GM12865 (cell line): ENCODE measurements around the gene ABHD6.
A peak's percentile ranks its signal among the peaks of the same experiment; 100 is the strongest.

Source experiments
- DNase-seq: peaks from one replicate; pipeline ENCODE4 v3.0.0; 2010; ENCODE audit warnings: low read depth
- H3K4me3 ChIP-seq: 2 replicates; pipeline ENCODE4 v1.5.1; 2011; ENCODE audit warnings: mild to moderate bottlenecking, low read depth, low read length, control low read depth
- CTCF ChIP-seq: IDR thresholded peaks from 2 replicates; pipeline ENCODE4 v1.5.1; 2011; ENCODE audit warnings: low read length, control low read depth, low read depth, inconsistent platforms; ENCODE audit not compliant: insufficient read depth; ENCODE audit errors: missing control alignments

ABHD6 gene

GRCh38 chr3:58207954-58208353 is 29.6 kb upstream of the ABHD6 start:
- DNase-seq = peak; percentile 53
- H3K4me3 ChIP-seq = no peak overlapping the region
- no peak for TF ChIP-seq CTCF

- no peak for DNase-seq
- TF ChIP-seq CTCF = no peak
- H3K4me3 ChIP-seq = no peak overlapping the region
Observed at GRCh38 chr3:58209933-58210332, 27.7 kb upstream of the ABHD6 start.

GRCh38 chr3:58210761-58211460 is 26.7 kb upstream of the ABHD6 start, which contains the start of gene DNASE1L3:
Gene DNASE1L3 (minus strand): TSS chr3:58210972. CDS start chr3:58210906, 66 bp downstream.
- TF ChIP-seq CTCF = no peak
- DNase-seq = no peak
- H3K4me3 ChIP-seq = no peak within 1 kb of the TSS

- TF ChIP-seq CTCF = peak; percentile 27
- H3K4me3 ChIP-seq = peak overlapping the region; percentile 41
- peak; percentile 90 for DNase-seq
Observed at GRCh38 chr3:58214484-58215316, 22.9 kb upstream of the ABHD6 start.

GRCh38 chr3:58215317-58216025 is 22.1 kb upstream of the ABHD6 start:
- TF ChIP-seq CTCF = no peak
- DNase-seq = no peak
- H3K4me3 ChIP-seq = no peak overlapping the region

- DNase-seq = no peak
- TF ChIP-seq CTCF = no peak
- H3K4me3 ChIP-seq = no peak overlapping the region
Observed at GRCh38 chr3:58216496-58217195, 20.9 kb upstream of the ABHD6 start.
